ENCODE data around the gene LMBR1.

Gene LMBR1

DNA sequence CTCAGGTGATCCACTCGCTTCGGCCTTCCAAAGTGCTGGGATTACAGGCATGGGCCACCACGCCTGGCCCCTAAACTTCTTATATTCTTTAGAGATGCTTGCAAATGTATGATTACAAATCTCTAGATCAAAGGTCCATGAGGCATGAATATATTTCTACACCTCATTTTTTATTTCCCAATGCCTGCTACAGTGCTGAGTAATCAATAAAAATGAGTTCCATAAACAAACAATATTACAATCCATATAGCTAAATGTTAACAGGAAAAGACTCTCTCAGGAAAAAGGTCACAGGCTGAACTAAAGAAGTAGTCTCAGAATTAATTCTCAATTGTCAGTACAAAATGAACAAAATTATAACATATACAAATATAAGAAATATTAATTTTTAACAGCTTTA lies 90.8 kb downstream of the LMBR1 start:
- Histone ChIP-seq H3K36me3 (ENCODE audit: control insufficient read depth, insufficient read depth, low read length) (no peaks in the 10 kb centered on the region), H3K4me1 (ENCODE audit: control insufficient read depth, insufficient read depth, low read length) (no peaks in the 10 kb centered on the region), H3K4me3 (ENCODE audit: low read length) (no peak overlapping the region), H3K27ac (ENCODE audit: low read depth, low read length) (no peak overlapping the region), H3K27me3 (ENCODE audit: control insufficient read depth, insufficient read depth, low read length) (no peaks in the 10 kb centered on the region), H3K9ac (ENCODE audit: low read length) (no peak overlapping the region)

DNA sequence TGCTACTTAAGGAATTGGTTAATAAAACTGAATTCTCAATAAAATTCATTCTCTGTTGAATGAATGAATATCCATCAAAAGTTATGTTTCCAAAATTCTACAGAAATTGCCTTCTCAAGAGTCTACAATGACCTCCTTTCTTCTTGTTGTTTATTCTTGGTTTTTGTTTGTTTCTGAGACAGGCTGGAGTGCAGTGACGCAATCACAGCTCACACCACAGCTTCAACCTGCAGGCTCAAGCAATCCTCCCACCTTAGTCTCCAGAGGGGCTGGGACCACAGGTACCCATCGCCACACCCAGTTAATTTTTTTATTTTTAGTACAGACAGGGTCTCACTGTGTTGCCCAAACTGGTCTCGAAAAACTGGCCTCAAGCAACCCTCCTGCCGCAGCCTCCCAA lies 97.6 kb downstream of the LMBR1 start:
- H3K9ac ChIP-seq (ENCODE audit: low read length) = no peak overlapping the region
- H3K27me3 ChIP-seq (ENCODE audit: control insufficient read depth, insufficient read depth, low read length) = no peaks in the 10 kb centered on the region
- H3K4me1 ChIP-seq (ENCODE audit: control insufficient read depth, insufficient read depth, low read length) = no peaks in the 10 kb centered on the region
- H3K27ac ChIP-seq (ENCODE audit: low read depth, low read length) = no peak overlapping the region
- H3K4me3 ChIP-seq (ENCODE audit: low read length) = no peak overlapping the region
- H3K36me3 ChIP-seq (ENCODE audit: control insufficient read depth, insufficient read depth, low read length) = no peaks in the 10 kb centered on the region

DNA sequence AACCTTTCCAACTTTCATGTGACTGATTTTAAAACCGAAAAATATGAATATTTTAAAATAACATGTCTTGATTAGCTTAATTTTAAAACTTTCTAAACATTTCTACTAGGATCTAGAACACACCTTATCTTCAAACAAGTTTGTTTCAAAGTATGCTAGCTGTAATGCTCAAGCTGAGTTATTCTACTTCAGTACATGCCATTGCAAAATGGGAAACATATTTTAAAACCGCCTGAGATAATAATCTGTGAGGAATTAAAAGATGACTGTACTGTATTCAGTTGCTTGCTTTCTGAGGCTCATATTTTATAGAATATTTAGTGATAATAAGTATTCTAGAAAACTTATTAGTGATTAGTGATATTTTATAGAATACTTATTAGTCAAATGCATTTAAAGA lies 99.6 kb downstream of the LMBR1 start:
- H3K4me1 ChIP-seq (ENCODE audit: control insufficient read depth, insufficient read depth, low read length) = no peaks in the 10 kb centered on the region
- no peak overlapping the region for H3K4me3 ChIP-seq (ENCODE audit: low read length)
- H3K36me3 ChIP-seq (ENCODE audit: control insufficient read depth, insufficient read depth, low read length) = no peaks in the 10 kb centered on the region
- H3K27ac ChIP-seq (ENCODE audit: low read depth, low read length) = no peak overlapping the region
- no peaks in the 10 kb centered on the region for H3K27me3 ChIP-seq (ENCODE audit: control insufficient read depth, insufficient read depth, low read length)
- H3K9ac ChIP-seq (ENCODE audit: low read length) = no peak overlapping the region

DNA sequence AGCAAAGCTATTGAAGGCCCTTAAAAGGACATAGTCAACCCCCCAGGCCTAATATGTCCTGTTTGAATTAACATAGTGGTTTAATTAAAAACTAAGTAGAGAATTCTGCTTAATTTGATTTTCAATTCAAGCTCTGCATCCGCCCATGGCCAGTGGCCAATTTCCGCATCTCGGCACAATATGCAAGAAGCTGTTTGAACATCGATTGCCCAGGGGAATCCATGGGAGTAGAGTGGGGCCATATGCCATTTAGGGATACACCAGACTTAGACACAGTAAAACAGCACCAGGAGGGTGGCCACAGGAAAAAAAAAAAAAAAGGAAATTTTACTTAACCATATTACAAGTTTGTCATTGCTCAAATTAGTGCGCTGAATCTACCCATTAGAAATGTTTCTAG lies 100.4 kb downstream of the LMBR1 start:
- Histone ChIP-seq H3K27me3 (ENCODE audit: control insufficient read depth, insufficient read depth, low read length) (no peaks in the 10 kb centered on the region), H3K4me3 (ENCODE audit: low read length) (no peak overlapping the region), H3K36me3 (ENCODE audit: control insufficient read depth, insufficient read depth, low read length) (no peaks in the 10 kb centered on the region), H3K9ac (ENCODE audit: low read length) (no peak overlapping the region), H3K4me1 (ENCODE audit: control insufficient read depth, insufficient read depth, low read length) (no peaks in the 10 kb centered on the region), H3K27ac (ENCODE audit: low read depth, low read length) (no peak overlapping the region)

DNA sequence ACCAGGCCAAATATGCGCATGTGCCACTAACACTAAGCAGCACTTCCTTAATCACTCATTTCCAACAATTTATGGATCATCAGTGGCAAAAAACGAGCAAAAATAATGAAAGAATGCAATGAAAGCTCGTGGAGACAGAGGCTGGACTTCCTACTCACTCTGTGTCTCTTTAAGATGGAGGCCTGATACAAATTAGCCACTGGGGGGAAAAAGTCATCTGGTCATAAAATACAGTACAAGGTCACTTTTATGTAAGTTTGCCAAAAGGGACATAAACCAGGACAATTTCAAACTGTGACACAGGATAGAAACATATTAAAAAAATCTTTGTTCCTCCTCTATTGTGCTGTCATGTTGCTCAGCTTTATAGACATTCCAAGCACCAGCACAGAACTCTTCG lies 101.7 kb downstream of the LMBR1 start:
- Histone ChIP-seq H3K27ac (ENCODE audit: low read depth, low read length) (no peak overlapping the region), H3K4me3 (ENCODE audit: low read length) (no peak overlapping the region), H3K36me3 (ENCODE audit: control insufficient read depth, insufficient read depth, low read length) (no peaks in the 10 kb centered on the region), H3K4me1 (ENCODE audit: control insufficient read depth, insufficient read depth, low read length) (no peaks in the 10 kb centered on the region), H3K9ac (ENCODE audit: low read length) (no peak overlapping the region), H3K27me3 (ENCODE audit: control insufficient read depth, insufficient read depth, low read length) (no peaks in the 10 kb centered on the region)

DNA sequence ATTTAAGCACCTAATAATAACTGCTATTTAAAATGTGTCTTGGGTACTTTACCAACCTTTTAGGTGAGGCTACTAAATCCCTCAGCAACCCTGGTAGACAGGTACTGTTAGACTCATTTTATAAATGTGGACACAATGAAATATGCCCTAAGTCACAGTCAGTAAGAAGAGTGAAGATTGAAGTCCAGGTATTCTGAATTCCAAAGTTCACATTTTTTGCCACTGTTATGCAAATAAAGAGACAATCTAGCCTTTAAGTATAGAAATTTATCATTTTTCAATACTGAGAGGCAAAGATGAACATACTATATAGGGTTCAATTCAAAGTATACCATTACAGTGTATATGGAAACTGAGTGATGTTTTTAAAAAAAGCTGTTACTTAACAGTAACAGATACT lies 102.7 kb downstream of the LMBR1 start:
- Histone ChIP-seq H3K27me3 (ENCODE audit: control insufficient read depth, insufficient read depth, low read length) (no peaks in the 10 kb centered on the region), H3K36me3 (ENCODE audit: control insufficient read depth, insufficient read depth, low read length) (no peaks in the 10 kb centered on the region), H3K27ac (ENCODE audit: low read depth, low read length) (no peak overlapping the region), H3K9ac (ENCODE audit: low read length) (no peak overlapping the region), H3K4me1 (ENCODE audit: control insufficient read depth, insufficient read depth, low read length) (no peaks in the 10 kb centered on the region), H3K4me3 (ENCODE audit: low read length) (no peak overlapping the region)

DNA sequence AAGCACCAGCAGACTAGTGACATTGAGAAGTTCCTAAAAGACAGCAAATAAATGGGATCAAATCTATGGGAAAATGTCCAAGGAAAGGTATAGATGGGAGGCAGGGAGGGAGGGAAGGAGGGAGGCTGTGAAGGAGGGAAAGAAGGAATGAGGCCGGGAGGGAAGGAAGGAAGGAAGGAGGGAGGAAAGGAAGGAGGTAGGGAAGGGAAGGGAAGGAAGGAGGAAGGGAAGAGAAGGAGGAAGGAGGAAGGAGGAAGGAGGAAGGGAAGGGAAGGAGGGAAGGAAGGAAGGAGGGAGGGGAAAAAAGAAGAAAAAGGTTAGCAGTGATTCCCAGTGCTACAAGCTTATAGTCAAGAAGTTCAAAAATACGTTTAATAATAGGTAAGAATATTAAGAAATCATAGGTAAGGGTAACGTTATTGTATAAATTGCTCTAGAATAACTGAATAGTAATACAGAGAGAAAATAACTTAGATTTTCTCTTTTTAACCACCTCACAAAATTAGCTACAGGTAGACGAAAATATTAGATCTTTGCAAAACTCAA lies 106.9 kb downstream of the LMBR1 start:
- Histone ChIP-seq H3K4me1 (ENCODE audit: control insufficient read depth, insufficient read depth, low read length) (no peaks in the 10 kb centered on the region), H3K9ac (ENCODE audit: low read length) (no peak overlapping the region), H3K27me3 (ENCODE audit: control insufficient read depth, insufficient read depth, low read length) (no peaks in the 10 kb centered on the region), H3K4me3 (ENCODE audit: low read length) (no peak overlapping the region), H3K36me3 (ENCODE audit: control insufficient read depth, insufficient read depth, low read length) (no peaks in the 10 kb centered on the region), H3K27ac (ENCODE audit: low read depth, low read length) (no peak overlapping the region)

DNA sequence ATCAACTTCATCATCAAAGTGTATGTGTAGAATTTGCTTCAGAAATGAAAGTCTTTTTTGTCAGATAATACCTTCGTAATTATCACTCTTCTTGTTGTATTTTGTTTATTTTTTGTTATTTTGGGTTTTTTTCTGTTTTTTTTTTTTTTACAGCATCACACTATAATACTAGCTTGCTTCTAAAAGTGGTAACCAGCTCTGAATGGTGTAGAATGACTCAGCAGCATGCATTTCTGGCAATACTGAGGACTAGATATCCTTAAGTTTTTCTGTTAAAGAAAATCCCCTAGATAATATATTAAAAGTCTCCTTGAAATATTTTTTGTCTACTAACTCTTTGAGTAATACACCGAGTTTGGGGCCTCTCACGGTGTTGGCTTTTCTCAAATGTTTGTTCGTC lies 109.1 kb downstream of the LMBR1 start:
- H3K9ac ChIP-seq (ENCODE audit: low read length) = no peak overlapping the region
- H3K27ac ChIP-seq (ENCODE audit: low read depth, low read length) = no peak overlapping the region
- no peaks in the 10 kb centered on the region for H3K36me3 ChIP-seq (ENCODE audit: control insufficient read depth, insufficient read depth, low read length)
- no peaks in the 10 kb centered on the region for H3K4me1 ChIP-seq (ENCODE audit: control insufficient read depth, insufficient read depth, low read length)
- H3K27me3 ChIP-seq (ENCODE audit: control insufficient read depth, insufficient read depth, low read length) = no peaks in the 10 kb centered on the region
- H3K4me3 ChIP-seq (ENCODE audit: low read length) = no peak overlapping the region

DNA sequence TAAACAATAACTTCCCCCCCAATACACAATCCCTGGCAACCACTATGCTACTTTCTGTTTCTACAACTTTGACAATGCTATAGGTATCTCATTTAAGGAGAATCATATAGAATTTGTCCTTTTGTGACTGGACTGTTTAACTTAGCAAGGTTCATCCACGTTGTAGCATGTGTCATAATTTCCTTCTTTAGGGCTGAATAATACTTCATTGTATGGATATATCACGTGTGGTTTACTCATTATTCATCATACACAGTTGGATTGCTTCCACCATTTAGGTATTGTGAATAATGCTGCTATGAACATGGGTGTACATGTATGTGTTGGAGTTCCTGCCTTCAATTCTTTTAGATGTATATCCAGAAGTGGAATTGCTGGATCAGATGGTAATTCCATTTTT lies 111.0 kb downstream of the LMBR1 start:
- H3K27ac ChIP-seq (ENCODE audit: low read depth, low read length) = no peak overlapping the region
- no peaks in the 10 kb centered on the region for H3K36me3 ChIP-seq (ENCODE audit: control insufficient read depth, insufficient read depth, low read length)
- H3K9ac ChIP-seq (ENCODE audit: low read length) = no peak overlapping the region
- no peaks in the 10 kb centered on the region for H3K4me1 ChIP-seq (ENCODE audit: control insufficient read depth, insufficient read depth, low read length)
- H3K4me3 ChIP-seq (ENCODE audit: low read length) = no peak overlapping the region
- H3K27me3 ChIP-seq (ENCODE audit: control insufficient read depth, insufficient read depth, low read length) = no peaks in the 10 kb centered on the region

DNA sequence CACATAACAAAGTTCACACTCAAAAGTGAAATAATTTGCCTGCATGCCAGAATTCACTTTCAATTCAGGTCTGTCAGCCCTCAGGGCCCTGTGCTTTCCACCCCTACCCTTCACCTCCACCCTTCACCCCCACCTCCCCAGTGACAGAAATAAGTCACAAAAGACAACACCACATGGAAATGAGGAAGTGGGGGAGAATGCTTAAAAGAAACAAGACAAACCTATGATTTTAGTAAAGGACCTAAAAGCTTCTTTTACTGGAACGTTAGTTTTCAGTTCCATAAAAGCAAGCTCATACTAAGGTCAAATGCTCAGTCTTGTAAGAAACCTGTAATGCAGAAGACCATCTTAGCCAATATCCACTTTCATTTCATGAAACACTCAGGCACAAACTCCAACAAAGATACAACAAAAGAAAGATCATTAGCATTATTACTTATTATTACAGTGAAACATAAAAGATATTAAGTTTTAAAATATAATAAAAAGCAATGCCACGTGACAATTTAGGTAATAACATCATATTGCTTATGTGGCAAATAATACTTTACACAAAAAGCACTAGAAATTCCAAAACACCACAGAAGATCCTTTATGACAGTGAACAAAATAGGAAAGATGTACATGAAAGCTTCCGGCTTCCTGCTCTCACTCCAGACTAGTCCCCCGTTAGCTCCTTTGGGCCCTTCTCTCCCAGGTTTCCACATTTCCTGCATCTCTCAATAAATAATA lies 112.1 kb downstream of the LMBR1 start:
- Histone ChIP-seq H3K4me3 (ENCODE audit: low read length) (no peak overlapping the region), H3K27ac (ENCODE audit: low read depth, low read length) (no peak overlapping the region), H3K27me3 (ENCODE audit: control insufficient read depth, insufficient read depth, low read length) (no peaks in the 10 kb centered on the region), H3K4me1 (ENCODE audit: control insufficient read depth, insufficient read depth, low read length) (no peaks in the 10 kb centered on the region), H3K9ac (ENCODE audit: low read length) (no peak overlapping the region), H3K36me3 (ENCODE audit: control insufficient read depth, insufficient read depth, low read length) (no peaks in the 10 kb centered on the region)

DNA sequence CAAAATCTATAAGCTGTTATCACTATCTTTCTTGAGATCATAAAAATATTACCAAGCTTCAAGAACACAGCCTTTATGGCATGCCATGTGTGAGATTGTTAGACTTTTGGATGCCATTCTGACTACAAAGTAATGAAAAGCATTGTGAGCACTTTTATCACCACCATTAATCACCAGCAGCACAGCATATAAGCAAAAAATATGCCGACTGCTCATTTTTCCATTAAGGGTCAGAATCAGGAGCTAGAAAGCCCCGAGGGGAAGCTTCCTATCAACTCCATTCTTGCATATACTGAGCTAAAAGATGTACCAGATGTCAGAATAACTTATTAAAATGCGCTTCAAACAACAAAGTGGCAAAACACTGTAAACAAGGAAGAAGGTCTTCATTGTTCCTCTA lies 114.3 kb downstream of the LMBR1 start:
- Histone ChIP-seq H3K4me3 (ENCODE audit: low read length) (no peak overlapping the region), H3K27me3 (ENCODE audit: control insufficient read depth, insufficient read depth, low read length) (no peaks in the 10 kb centered on the region), H3K36me3 (ENCODE audit: control insufficient read depth, insufficient read depth, low read length) (no peaks in the 10 kb centered on the region), H3K4me1 (ENCODE audit: control insufficient read depth, insufficient read depth, low read length) (no peaks in the 10 kb centered on the region), H3K27ac (ENCODE audit: low read depth, low read length) (no peak overlapping the region), H3K9ac (ENCODE audit: low read length) (no peak overlapping the region)

DNA sequence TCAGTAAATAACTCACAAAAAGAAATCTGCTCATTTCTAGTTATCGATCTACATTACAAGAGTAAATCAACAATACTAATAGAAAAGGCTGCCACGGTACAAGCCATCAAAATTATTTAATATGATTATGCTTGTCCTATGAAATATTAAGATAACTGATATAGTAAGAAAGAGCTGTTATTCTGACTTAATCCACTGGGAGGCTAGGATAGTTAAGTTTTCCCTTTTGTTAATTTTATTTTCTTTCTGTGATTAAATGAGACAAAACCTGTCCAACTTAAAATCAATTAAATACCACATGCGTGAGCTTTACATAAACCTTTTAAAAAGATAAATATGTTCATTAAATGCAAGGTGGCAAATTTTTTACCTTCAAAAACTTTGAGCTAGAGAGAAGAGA lies 114.8 kb downstream of the LMBR1 start:
- no peak overlapping the region for H3K27ac ChIP-seq (ENCODE audit: low read depth, low read length)
- H3K4me1 ChIP-seq (ENCODE audit: control insufficient read depth, insufficient read depth, low read length) = no peaks in the 10 kb centered on the region
- no peak overlapping the region for H3K4me3 ChIP-seq (ENCODE audit: low read length)
- H3K36me3 ChIP-seq (ENCODE audit: control insufficient read depth, insufficient read depth, low read length) = no peaks in the 10 kb centered on the region
- no peaks in the 10 kb centered on the region for H3K27me3 ChIP-seq (ENCODE audit: control insufficient read depth, insufficient read depth, low read length)
- H3K9ac ChIP-seq (ENCODE audit: low read length) = no peak overlapping the region

DNA sequence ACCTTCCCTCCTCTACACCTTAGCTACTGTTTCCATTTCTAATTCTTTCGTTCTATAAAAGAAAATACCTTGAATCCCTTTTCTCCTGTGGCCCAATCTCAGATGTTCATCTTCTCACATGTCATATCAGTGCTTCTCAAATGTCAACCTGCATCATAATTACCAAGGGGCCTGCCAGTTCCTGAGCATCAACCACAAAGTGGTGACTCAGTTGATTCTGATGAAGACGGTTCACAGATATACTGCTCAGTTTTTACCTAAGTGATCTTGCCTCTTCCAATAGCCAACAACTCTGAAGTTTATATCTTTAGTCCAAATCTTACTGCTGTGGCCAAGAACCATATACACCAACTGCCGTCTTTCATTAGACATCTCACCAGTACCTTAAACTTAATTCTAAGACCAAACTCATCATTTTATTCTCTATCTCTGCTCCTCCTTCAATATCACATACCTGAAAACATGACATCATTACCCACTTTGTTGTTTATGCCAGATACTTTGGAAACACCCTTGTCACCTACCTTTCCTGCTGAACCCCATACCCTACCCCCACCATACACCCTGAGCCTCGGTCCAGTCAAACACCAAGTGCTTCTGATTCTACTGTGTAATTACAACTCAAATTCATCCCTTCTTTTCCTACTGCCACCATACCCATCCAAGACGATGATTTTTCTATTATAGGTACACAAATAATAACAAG lies 115.5 kb downstream of the LMBR1 start:
- Histone ChIP-seq H3K4me3 (ENCODE audit: low read length) (no peak overlapping the region), H3K9ac (ENCODE audit: low read length) (no peak overlapping the region), H3K36me3 (ENCODE audit: control insufficient read depth, insufficient read depth, low read length) (no peaks in the 10 kb centered on the region), H3K27me3 (ENCODE audit: control insufficient read depth, insufficient read depth, low read length) (no peaks in the 10 kb centered on the region), H3K4me1 (ENCODE audit: control insufficient read depth, insufficient read depth, low read length) (no peaks in the 10 kb centered on the region), H3K27ac (ENCODE audit: low read depth, low read length) (no peak overlapping the region)

Data from rectal smooth muscle tissue (tissue), 1 donor.